SU-DHL-6 (cell line): ENCODE results near the gene PBRM1.
A peak's percentile ranks its signal among the peaks of the same experiment; 100 is the strongest.

Experiments
- H2AFZ ChIP-seq: fragments of 200-600 bp; sonication (generic); 2 replicates; pipeline ENCODE4 v1.6.1; 2014; ENCODE audit warnings: low read depth, mild to moderate bottlenecking, moderate library complexity, mixed read lengths, antibody characterized with exemption, low read length; ENCODE audit not compliant: severe bottlenecking
- H3F3A ChIP-seq: fragments of 200-600 bp; shearing (Covaris generic); 2 replicates; pipeline ENCODE4 v1.6.0; 2016; ENCODE audit warnings: antibody characterized with exemption, mild to moderate bottlenecking; ENCODE audit not compliant: insufficient read depth
- H3K27ac ChIP-seq: fragments of 200-600 bp; sonication (generic); 2 replicates; pipeline ENCODE4 v1.5.1; 2016; ENCODE audit warnings: low read depth, mild to moderate bottlenecking, low read length, moderate library complexity, mixed read lengths
- H3K27me3 ChIP-seq: fragments of 200-600 bp; sonication (generic), shearing (Covaris generic); 2 replicates; pipeline ENCODE4 v1.6.0; 2014; ENCODE audit warnings: mild to moderate bottlenecking, low read length
- H3K36me3 ChIP-seq: fragments of 200-600 bp; sonication (generic); 2 replicates; pipeline ENCODE4 v1.6.1; 2014; ENCODE audit warnings: mild to moderate bottlenecking, low read length, mixed read lengths
- H3K4me2 ChIP-seq: fragments of 300-600, 200-600 bp; shearing (Covaris generic), sonication (generic); 2 replicates; pipeline ENCODE4 v1.6.0; 2014; ENCODE audit warnings: low read length, low read depth, mild to moderate bottlenecking; ENCODE audit not compliant: poor library complexity, severe bottlenecking
- H3K4me3 ChIP-seq: fragments of 200-600 bp; sonication (generic); 2 replicates; pipeline ENCODE4 v1.5.1; 2014; ENCODE audit warnings: antibody characterized with exemption, low read length, mild to moderate bottlenecking, mixed read lengths; ENCODE audit not compliant: insufficient read depth, poor library complexity, severe bottlenecking
- H3K79me2 ChIP-seq: fragments of 200-600 bp; sonication (generic); 2 replicates; pipeline ENCODE4 v1.6.1; 2014; ENCODE audit warnings: mild to moderate bottlenecking, low read length, moderate library complexity; ENCODE audit not compliant: insufficient read depth
- H3K9ac ChIP-seq: fragments of 200-600 bp; sonication (generic); 2 replicates; pipeline ENCODE4 v1.7.0; 2014; ENCODE audit warnings: mild to moderate bottlenecking, low read length
- H3K9me2 ChIP-seq: fragments of 200-600 bp; sonication (generic); replicated peaks from 2 replicates; pipeline ENCODE4 v1.6.1; 2014; ENCODE audit warnings: low read length; ENCODE audit not compliant: insufficient read depth
- H3K9me3 ChIP-seq: fragments of 200-600 bp; sonication (generic); 2 replicates; pipeline ENCODE4 v1.6.1; 2014; ENCODE audit warnings: low read length, mixed read lengths; ENCODE audit not compliant: insufficient read depth
- H4K20me1 ChIP-seq: fragments of 200-600 bp; sonication (generic); 2 replicates; pipeline ENCODE4 v1.6.1; 2014; ENCODE audit warnings: low read depth, mild to moderate bottlenecking, antibody characterized with exemption, low read length, moderate library complexity, mixed read lengths
- CTCF ChIP-seq: fragments of 200-600 bp; sonication (generic); IDR thresholded peaks from one replicate; pipeline ENCODE4 v1.5.1; 2017; ENCODE audit warnings: antibody characterized with exemption, mild to moderate bottlenecking, low read length, moderate library complexity; ENCODE audit not compliant: insufficient read depth, poor library complexity, severe bottlenecking
- EZH2phosphoT487 ChIP-seq: fragments of 200-600 bp; sonication (generic), shearing (Covaris generic); conservative IDR thresholded peaks from 2 replicates; pipeline ENCODE4 v1.6.1; 2018; ENCODE audit warnings: mild to moderate bottlenecking, antibody characterized with exemption, low read length, moderate library complexity, mixed read lengths

Gene PBRM1

GRCh38 chr3:52684184-52684583, 1.5 kb downstream of the PBRM1 start:
- Histone ChIP-seq H3K27me3 (no peaks in the 10 kb centered on the region), H2AFZ (no peak overlapping the region), H4K20me1 (no peaks in the 10 kb centered on the region), H3K9ac (peak overlapping the region; percentile 80), H3K9me3 (no peaks in the 10 kb centered on the region), H3K4me3 (peak overlapping the region; percentile 99), H3K79me2 (peaks cover 87% of the 10 kb centered on the region), H3K27ac (no peak overlapping the region; the same call in 1 of the 2 replicates), H3K9me2 (no peaks in the 10 kb centered on the region), H3K36me3 (peaks cover 36% of the 10 kb centered on the region), H3F3A (peaks cover 5% of the 10 kb centered on the region; the same call in 1 of the 2 replicates), H3K4me2 (peak overlapping the region; percentile 94)
- TF ChIP-seq CTCF (no peak), EZH2phosphoT487 (no peak)

GRCh38 chr3:52683611-52684010, 2.1 kb downstream of the PBRM1 start:
- no peaks in the 10 kb centered on the region for H3K9me3 ChIP-seq
- H3K9ac ChIP-seq = no peak overlapping the region
- H4K20me1 ChIP-seq = no peaks in the 10 kb centered on the region
- H3K27ac ChIP-seq = no peak overlapping the region
- TF ChIP-seq EZH2phosphoT487 = no peak
- TF ChIP-seq CTCF = no peak
- peaks cover 5% of the 10 kb centered on the region; the same call in 1 of the 2 replicates for H3F3A ChIP-seq
- H3K4me3 ChIP-seq = no peak overlapping the region
- H3K79me2 ChIP-seq = peaks cover 82% of the 10 kb centered on the region
- no peak overlapping the region for H2AFZ ChIP-seq
- peak overlapping the region; percentile 94 for H3K4me2 ChIP-seq
- H3K9me2 ChIP-seq = no peaks in the 10 kb centered on the region
- peaks cover 33% of the 10 kb centered on the region for H3K36me3 ChIP-seq
- H3K27me3 ChIP-seq = no peaks in the 10 kb centered on the region

DNA sequence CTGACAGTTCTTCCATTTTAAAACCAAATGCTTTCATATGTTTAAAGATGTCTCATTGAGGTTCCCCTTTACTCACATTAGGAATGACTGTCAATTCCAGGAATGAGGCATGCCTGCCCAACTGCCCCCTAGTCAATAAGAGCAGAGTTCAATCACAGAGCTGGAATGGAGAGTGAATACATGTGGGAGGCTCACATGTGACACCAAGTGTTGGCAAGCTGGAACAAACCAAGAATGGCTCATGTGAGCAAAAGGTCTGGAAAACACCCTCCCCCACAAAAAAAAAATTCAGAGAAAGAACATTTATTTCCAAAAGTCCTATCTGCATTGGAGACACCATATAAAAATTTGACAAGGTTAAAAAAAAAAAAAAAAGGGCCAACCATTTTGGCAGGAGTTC, 3.7 kb downstream of the PBRM1 start:
- Histone ChIP-seq H3K4me2 (no peak overlapping the region), H3K79me2 (peaks cover 67% of the 10 kb centered on the region), H3K27ac (no peak overlapping the region), H3K9me2 (no peaks in the 10 kb centered on the region), H3K9me3 (no peaks in the 10 kb centered on the region), H4K20me1 (no peaks in the 10 kb centered on the region), H3F3A (no peaks in the 10 kb centered on the region; the same call in 1 of the 2 replicates), H3K9ac (no peak overlapping the region), H3K4me3 (no peak overlapping the region), H2AFZ (no peak overlapping the region), H3K27me3 (no peaks in the 10 kb centered on the region), H3K36me3 (peaks cover 25% of the 10 kb centered on the region)
- TF ChIP-seq EZH2phosphoT487 (no peak), CTCF (no peak)
